BE2C (cell line): ENCODE results near the gene GPANK1.

Experiments
- DNase-seq: peaks from one replicate; pipeline ENCODE4 v3.0.0-alpha.2; 2020
- H3K27me3 ChIP-seq: fragments of 250-450 bp; sonication (Bioruptor Pico); 2 replicates; pipeline ENCODE4 v1.5.1; 2020; ENCODE audit warnings: mild to moderate bottlenecking
- H3K36me3 ChIP-seq: fragments of 250-450 bp; sonication (Bioruptor Pico); 2 replicates; pipeline ENCODE4 v1.5.1; 2020; ENCODE audit warnings: mild to moderate bottlenecking
- H3K4me1 ChIP-seq: fragments of 250-450 bp; sonication (Bioruptor Pico); 2 replicates; pipeline ENCODE4 v1.5.1; 2020
- H3K4me3 ChIP-seq: 2 replicates; pipeline ENCODE4 v1.5.1; 2011; ENCODE audit warnings: low read depth, low read length
- H3K9me3 ChIP-seq: fragments of 250-450 bp; sonication (Bioruptor Pico); 2 replicates; pipeline ENCODE4 v1.5.1; 2020
- CTCF ChIP-seq: IDR thresholded peaks from 2 replicates; pipeline ENCODE4 v1.5.1; 2012; ENCODE audit warnings: mild to moderate bottlenecking, low read depth, low read length

GPANK1 gene

GRCh38 chr6:31687321-31687720, 22.5 kb upstream of the GPANK1 start:
- Histone ChIP-seq H3K4me1 (no peaks in the 10 kb centered on the region), H3K27me3 (no peaks in the 10 kb centered on the region), H3K36me3 (no peaks in the 10 kb centered on the region), H3K4me3 (no peak overlapping the region), H3K9me3 (no peaks in the 10 kb centered on the region)
- TF ChIP-seq CTCF = no peak
- no peak for DNase-seq

- Histone ChIP-seq H3K36me3 (no peaks in the 10 kb centered on the region), H3K4me1 (no peaks in the 10 kb centered on the region), H3K27me3 (no peaks in the 10 kb centered on the region), H3K9me3 (no peaks in the 10 kb centered on the region), H3K4me3 (no peak overlapping the region)
- TF ChIP-seq CTCF = no peak
- no peak for DNase-seq
Measured at GRCh38 chr6:31686483-31686882, 21.7 kb upstream of the GPANK1 start.

- Histone ChIP-seq H3K4me3 (no peak overlapping the region), H3K9me3 (no peaks in the 10 kb centered on the region), H3K36me3 (no peaks in the 10 kb centered on the region), H3K27me3 (no peaks in the 10 kb centered on the region), H3K4me1 (no peaks in the 10 kb centered on the region)
- DNase-seq = no peak
- no peak for TF ChIP-seq CTCF
Measured at GRCh38 chr6:31683591-31683990, 18.8 kb upstream of the GPANK1 start.

- no peaks in the 10 kb centered on the region for H3K4me1 ChIP-seq
- H3K4me3 ChIP-seq = peak overlapping the region; percentile 70
- no peaks in the 10 kb centered on the region; the same call in 1 of the 2 replicates for H3K27me3 ChIP-seq
- DNase-seq = peak; percentile 53
- TF ChIP-seq CTCF = peak; percentile 29; the same call in 1 of the 2 replicates
- no peaks in the 10 kb centered on the region for H3K36me3 ChIP-seq
- H3K9me3 ChIP-seq = no peaks in the 10 kb centered on the region
Measured at GRCh38 chr6:31681135-31681671, 16.4 kb upstream of the GPANK1 start.

GRCh38 chr6:31680226-31681134, 15.7 kb upstream of the GPANK1 start, which contains the start of gene LY6G5C:
LY6G5C (minus strand) TSS chr6:31681067; CDS start chr6:31680373, 694 bp downstream.
- Histone ChIP-seq H3K4me1 (no peaks in the 10 kb centered on the region), H3K9me3 (no peaks in the 10 kb centered on the region), H3K4me3 (peak within 1 kb of the TSS; percentile 70), H3K27me3 (no peaks in the 10 kb centered on the region; the same call in 1 of the 2 replicates), H3K36me3 (no peaks in the 10 kb centered on the region)
- peak; percentile 63 for TF ChIP-seq CTCF
- DNase-seq = peak; percentile 85

- Histone ChIP-seq H3K4me1 (no peaks in the 10 kb centered on the region), H3K36me3 (peaks cover 2% of the 10 kb centered on the region), H3K9me3 (no peaks in the 10 kb centered on the region), H3K27me3 (no peaks in the 10 kb centered on the region; the same call in 1 of the 2 replicates), H3K4me3 (no peak overlapping the region)
- no peak for TF ChIP-seq CTCF
- DNase-seq = no peak
Measured at GRCh38 chr6:31677955-31678354, 13.2 kb upstream of the GPANK1 start.
